ENCODE results near the gene BARD1. TPM values are rescaled to one million over a fixed set of nuclear protein-coding genes. Genes with fewer than 3 reads are reported as not detected.

Gene BARD1
- 1 to 10 TPM; 3.7 to 6.5 (median 5.1) TPM for total RNA-seq
- 1 to 10 TPM; 1.4 to 1.5 TPM for polyA plus RNA-seq

GRCh38 chr2:214808981-214809750, at the start of gene BARD1:
TSS of gene BARD1 (minus strand) at chr2:214809683. CDS start at chr2:214809569, 114 bp downstream.
- peak within 1 kb of the TSS; percentile 60 to 92 (median 82) for H3K27ac ChIP-seq
- peak; percentile 21 to 58 (median 38) for ATAC-seq
- H3K4me1 ChIP-seq: peaks cover 0 to 6% (median 0%) of the 10 kb centered on the region in 3 donors
- no peak for FAIRE-seq
- no peak for TF ChIP-seq CTCF (IDR thresholded peaks at IDR 0.05)
- no peaks in the 10 kb centered on the region for H3K36me3 ChIP-seq
- intact Hi-C loops (cut with DNase I): no loop called here
- peak in 5 of 6 donors; percentile 6 to 59 (median 29) for DNase-seq
- H3K27me3 ChIP-seq: no peaks in the 10 kb centered on the region
- no peaks in the 10 kb centered on the region for H3K9me3 ChIP-seq
- 0% methylated on average over 65 to 76 of the region's 76 CpGs for WGBS, 2 donors
- peak within 1 kb of the TSS; percentile 52 to 89 (median 74) for H3K4me3 ChIP-seq

DNA sequence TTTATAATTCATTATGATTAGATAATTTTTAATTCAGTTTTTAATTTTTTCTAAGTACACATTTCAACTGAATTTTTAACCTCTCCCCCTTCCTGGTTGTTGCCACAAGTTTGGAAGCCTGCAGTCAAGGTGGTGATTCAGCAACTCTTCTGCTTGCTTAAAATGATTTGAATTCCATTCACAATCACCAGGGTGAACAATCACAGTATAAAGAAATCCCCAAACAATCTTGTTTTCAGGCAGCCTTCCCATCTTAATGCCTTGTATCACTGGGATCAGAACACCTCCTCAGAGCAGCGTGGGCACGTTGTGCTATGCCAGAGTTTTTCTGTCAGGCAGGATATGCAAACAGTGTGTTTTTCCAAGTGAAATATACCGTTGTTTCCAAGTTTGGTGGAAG, 46.7 kb upstream of the BARD1 start:
- intact Hi-C loops (cut with DNase I): no loop called here
- Histone ChIP-seq H3K36me3 (no peaks in the 10 kb centered on the region), H3K27me3 (no peaks in the 10 kb centered on the region), H3K4me1 (no peaks in the 10 kb centered on the region), H3K9me3 (no peaks in the 10 kb centered on the region), H3K4me3 (no peak overlapping the region), H3K27ac (no peak overlapping the region)
- WGBS, 2 donors: 55 to 67% methylated on average over 3 of the region's 3 CpGs
- no peak for TF ChIP-seq CTCF (IDR thresholded peaks at IDR 0.05)
- DNase-seq: no peak
- no peak for ATAC-seq
- FAIRE-seq: no peak

DNA sequence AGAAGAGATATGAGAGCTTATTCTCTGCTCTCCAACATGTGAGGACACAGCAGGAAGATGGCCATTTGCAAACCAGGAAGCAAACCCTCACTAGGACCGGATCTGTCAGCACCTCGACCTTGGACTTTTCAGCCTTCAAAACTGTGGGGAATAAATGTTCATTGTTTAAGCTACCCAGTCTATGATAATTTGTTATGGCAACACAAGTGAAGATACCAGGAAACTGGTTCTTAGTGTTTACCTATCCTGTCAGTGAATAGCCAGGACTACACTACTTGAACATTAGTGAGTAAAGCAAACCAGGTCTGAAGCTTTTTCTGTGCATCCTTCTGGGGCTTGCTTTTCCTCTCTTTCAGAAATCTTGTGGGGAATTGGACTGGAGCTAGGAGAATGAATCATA, 44.4 kb upstream of the BARD1 start:
- Histone ChIP-seq H3K4me1 (no peaks in the 10 kb centered on the region), H3K36me3 (no peaks in the 10 kb centered on the region), H3K27me3 (no peaks in the 10 kb centered on the region), H3K9me3 (no peaks in the 10 kb centered on the region), H3K27ac (no peak overlapping the region), H3K4me3 (no peak overlapping the region)
- FAIRE-seq (no peak), DNase-seq (no peak), ATAC-seq (peak in 1 of 4 donors; percentile 30)
- intact Hi-C loops (cut with DNase I): no loop called here
- 15 to 18% methylated on average over 2 of the region's 2 CpGs for WGBS, 2 donors
- TF ChIP-seq CTCF (IDR thresholded peaks at IDR 0.05): no peak

- Histone ChIP-seq H3K4me1 (no peaks in the 10 kb centered on the region), H3K27ac (no peak overlapping the region), H3K9me3 (no peaks in the 10 kb centered on the region), H3K27me3 (no peaks in the 10 kb centered on the region), H3K4me3 (no peak overlapping the region), H3K36me3 (no peaks in the 10 kb centered on the region)
- ATAC-seq (no peak), DNase-seq (no peak), FAIRE-seq (no peak)
- intact Hi-C loops (cut with DNase I): no loop called here
- no peak for TF ChIP-seq CTCF (IDR thresholded peaks at IDR 0.05)
- 79 to 90% methylated on average over 2 of the region's 2 CpGs for WGBS, 2 donors
Observed at GRCh38 chr2:214843823-214844222, 34.3 kb upstream of the BARD1 start.

GRCh38 chr2:214839464-214839863, 30.0 kb upstream of the BARD1 start:
- Histone ChIP-seq H3K4me3 (no peak overlapping the region), H3K4me1 (no peaks in the 10 kb centered on the region), H3K9me3 (no peaks in the 10 kb centered on the region), H3K27ac (no peak overlapping the region), H3K27me3 (no peaks in the 10 kb centered on the region), H3K36me3 (no peaks in the 10 kb centered on the region)
- TF ChIP-seq CTCF (IDR thresholded peaks at IDR 0.05): no peak
- WGBS, 2 donors: 87 to 100% methylated on average over 2 of the region's 2 CpGs
- DNase-seq: no peak
- FAIRE-seq: no peak
- ATAC-seq: no peak
- intact Hi-C loops (cut with DNase I): no loop called here

Data from pancreas (tissue), 10 donors.